Measurements from ENCODE around the gene POU2AF3.

Gene POU2AF3

GRCh38 chr11:111299101-111300026 is 1.0 kb downstream of the POU2AF3 start:
- POLR2A ChIA-PET, result no interaction called here
- CTCF ChIA-PET, result interaction anchor here (0.9 to 1.0 kb wide), 2 partner anchors 9 to 12 kb away, joined by 3 read pairs; no protein-coding TSS in a partner anchor
- DNase-seq (ENCODE audit: low read depth, low spot score), result no peak

GRCh38 chr11:111300569-111300968 is 2.2 kb downstream of the POU2AF3 start:
- H3K4me3 ChIP-seq (ENCODE audit: low read depth, low read length), result no peak overlapping the region
- POLR2A ChIA-PET, result no interaction called here
- DNase-seq (ENCODE audit: low read depth, low spot score), result no peak
- TF ChIP-seq, protein P1, sequence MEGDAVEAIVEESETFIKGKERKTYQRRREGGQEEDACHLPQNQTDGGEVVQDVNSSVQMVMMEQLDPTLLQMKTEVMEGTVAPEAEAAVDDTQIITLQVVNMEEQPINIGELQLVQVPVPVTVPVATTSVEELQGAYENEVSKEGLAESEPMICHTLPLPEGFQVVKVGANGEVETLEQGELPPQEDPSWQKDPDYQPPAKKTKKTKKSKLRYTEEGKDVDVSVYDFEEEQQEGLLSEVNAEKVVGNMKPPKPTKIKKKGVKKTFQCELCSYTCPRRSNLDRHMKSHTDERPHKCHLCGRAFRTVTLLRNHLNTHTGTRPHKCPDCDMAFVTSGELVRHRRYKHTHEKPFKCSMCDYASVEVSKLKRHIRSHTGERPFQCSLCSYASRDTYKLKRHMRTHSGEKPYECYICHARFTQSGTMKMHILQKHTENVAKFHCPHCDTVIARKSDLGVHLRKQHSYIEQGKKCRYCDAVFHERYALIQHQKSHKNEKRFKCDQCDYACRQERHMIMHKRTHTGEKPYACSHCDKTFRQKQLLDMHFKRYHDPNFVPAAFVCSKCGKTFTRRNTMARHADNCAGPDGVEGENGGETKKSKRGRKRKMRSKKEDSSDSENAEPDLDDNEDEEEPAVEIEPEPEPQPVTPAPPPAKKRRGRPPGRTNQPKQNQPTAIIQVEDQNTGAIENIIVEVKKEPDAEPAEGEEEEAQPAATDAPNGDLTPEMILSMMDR (IDR thresholded peaks at IDR 0.05; ENCODE audit: insufficient read depth, low read length, missing control alignments), result no peak
- CTCF ChIA-PET, result no interaction called here

More at GRCh38 chr11:111299101-111300026, 1.0 kb downstream of the POU2AF3 start:
- H3K4me3 ChIP-seq (ENCODE audit: low read depth, low read length), result peak overlapping the region; percentile 41
- TF ChIP-seq, protein P1 (IDR thresholded peaks at IDR 0.05; ENCODE audit: insufficient read depth, low read length, missing control alignments), result peak; percentile 49

DNA sequence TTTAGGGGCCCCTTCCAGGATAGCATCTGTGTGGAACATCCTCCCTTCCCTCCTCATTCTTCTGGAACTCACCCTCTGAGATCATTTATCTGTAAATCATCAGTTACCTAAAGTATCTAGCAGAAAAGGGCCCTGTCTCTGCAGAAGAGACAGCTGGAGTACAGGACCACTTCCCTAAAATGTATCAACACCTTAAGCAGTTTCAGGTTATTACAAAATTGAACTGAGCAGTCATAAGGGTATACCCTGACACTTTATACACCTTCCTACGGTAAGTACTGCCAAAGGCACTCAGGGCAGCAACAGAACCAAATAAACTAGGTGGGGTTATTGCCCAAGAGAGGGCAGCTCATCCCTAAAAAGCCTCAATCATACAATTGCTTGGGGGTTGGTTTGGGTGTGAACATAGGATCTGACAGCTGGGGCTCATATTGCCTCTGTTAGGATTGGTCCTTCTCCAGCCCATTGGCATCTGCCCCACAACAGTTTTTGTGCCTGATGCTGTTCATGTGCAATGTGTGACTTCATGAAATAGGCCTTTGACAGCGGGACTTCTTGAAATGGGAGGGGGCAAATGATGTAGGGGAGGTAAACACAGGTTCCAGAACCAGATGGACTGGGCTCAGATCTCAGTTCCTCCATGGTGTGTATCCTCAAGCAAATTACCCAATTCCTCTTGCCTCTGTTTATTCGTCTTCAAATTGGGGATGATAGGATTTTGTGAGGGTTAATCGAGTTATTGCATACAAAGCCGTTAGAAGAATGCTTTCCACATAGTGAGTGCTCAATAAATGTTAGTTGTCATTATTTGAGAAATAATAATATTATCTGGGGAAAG is 2.9 kb downstream of the POU2AF3 start:
- ChIA-PET CTCF (no interaction called here), POLR2A (no interaction called here)
- no peak for DNase-seq (ENCODE audit: low read depth, low spot score)
- TF ChIP-seq, protein P1 (IDR thresholded peaks at IDR 0.05; ENCODE audit: insufficient read depth, low read length, missing control alignments), result no peak
- no peak overlapping the region for H3K4me3 ChIP-seq (ENCODE audit: low read depth, low read length)

- TF ChIP-seq, protein P1 (IDR thresholded peaks at IDR 0.05; ENCODE audit: insufficient read depth, low read length, missing control alignments), result no peak
- no peak for DNase-seq (ENCODE audit: low read depth, low spot score)
- ChIA-PET CTCF (interaction anchor here (1.1 kb wide), 1 partner anchor 128 kb away, joined by 3 read pairs; no protein-coding TSS in a partner anchor), POLR2A (no interaction called here)
- no peak overlapping the region for H3K4me3 ChIP-seq (ENCODE audit: low read depth, low read length)
Observed at GRCh38 chr11:111301842-111302118, 3.4 kb downstream of the POU2AF3 start.

- TF ChIP-seq, protein P1 (IDR thresholded peaks at IDR 0.05; ENCODE audit: insufficient read depth, low read length, missing control alignments), result no peak
- no peak overlapping the region for H3K4me3 ChIP-seq (ENCODE audit: low read depth, low read length)
- POLR2A ChIA-PET, result no interaction called here
- DNase-seq (ENCODE audit: low read depth, low spot score), result no peak
- CTCF ChIA-PET, result interaction anchor here (1.1 kb wide), 1 partner anchor 128 kb away, joined by 3 read pairs; no protein-coding TSS in a partner anchor
Observed at GRCh38 chr11:111302298-111302697, 4.0 kb downstream of the POU2AF3 start.

GRCh38 chr11:111303461-111303860 is 5.1 kb downstream of the POU2AF3 start:
- ChIA-PET CTCF (no interaction called here), POLR2A (no interaction called here)
- no peak for DNase-seq (ENCODE audit: low read depth, low spot score)
- no peak overlapping the region for H3K4me3 ChIP-seq (ENCODE audit: low read depth, low read length)
- TF ChIP-seq, protein P1 (IDR thresholded peaks at IDR 0.05; ENCODE audit: insufficient read depth, low read length, missing control alignments), result no peak
